NCI-H69 (cell line): ENCODE results near the gene MLYCD.
"Not testable (repeated sequence)": the region's sequence is repeated elsewhere in the genome, so short reads cannot be mapped to it uniquely, and the experiment has no call there.

Experiments
- DNase-seq: peaks from one replicate; lab custom pipeline; 2025; lab: John Stamatoyannopoulos, UW

MLYCD gene

GRCh38 chr16:83941546-83941945 is 42.6 kb downstream of the MLYCD start:
- DNase-seq, result not testable (repeated sequence)

DNA sequence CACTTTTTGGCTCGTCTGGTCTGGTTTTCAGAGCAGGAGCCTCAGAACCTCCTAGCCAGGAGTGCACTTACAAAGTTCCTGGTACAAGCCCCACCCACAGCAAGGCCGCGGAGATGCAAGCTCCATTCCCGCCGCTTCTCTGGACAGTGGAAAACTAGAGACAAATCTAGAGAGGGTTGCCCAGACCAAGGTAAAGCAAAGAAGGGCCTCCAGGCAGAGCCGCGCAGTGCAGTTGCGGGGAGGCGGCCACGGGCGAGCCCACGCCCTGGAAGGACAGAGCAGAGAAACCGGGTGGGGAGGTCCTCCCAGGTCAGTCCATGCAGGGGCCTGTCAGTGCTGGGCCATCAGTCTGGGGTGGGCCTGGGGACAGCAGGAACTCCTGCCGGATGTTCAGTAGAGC is 43.2 kb downstream of the MLYCD start:
- no peak for DNase-seq

DNA sequence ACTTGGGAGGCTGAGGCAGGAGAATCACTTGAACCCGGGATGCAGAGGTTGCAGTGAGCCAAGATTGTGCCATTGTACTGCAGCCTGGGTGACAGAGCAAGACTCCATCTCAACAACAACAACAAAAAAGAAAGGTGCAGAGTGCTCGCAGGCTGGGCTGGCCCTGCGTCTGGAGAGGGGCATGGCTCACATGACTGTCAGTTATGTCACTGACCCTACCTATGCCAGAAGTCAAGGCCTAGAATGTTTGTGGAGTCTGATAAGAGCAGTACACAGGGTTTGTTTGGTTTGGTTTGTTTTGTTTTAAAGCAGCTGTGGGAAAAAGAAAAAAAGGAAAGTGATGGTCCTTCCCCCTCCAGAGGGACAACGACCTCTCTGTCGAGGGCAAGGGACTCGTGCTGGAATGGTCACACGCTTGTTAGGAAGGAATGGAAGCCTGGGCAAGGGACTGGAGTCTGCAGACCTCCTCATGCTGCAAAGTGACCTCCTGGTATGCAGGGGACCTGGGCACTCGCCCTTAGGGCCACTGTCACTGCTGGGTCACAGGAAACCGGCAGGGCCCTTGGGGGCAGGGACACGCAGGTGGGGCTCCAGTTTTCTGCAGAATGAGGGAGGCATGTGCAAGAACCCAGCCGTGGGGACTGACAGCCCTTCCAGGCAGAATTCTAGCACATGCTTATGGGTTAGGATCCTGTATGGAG is 44.0 kb downstream of the MLYCD start:
- DNase-seq, result no peak

DNA sequence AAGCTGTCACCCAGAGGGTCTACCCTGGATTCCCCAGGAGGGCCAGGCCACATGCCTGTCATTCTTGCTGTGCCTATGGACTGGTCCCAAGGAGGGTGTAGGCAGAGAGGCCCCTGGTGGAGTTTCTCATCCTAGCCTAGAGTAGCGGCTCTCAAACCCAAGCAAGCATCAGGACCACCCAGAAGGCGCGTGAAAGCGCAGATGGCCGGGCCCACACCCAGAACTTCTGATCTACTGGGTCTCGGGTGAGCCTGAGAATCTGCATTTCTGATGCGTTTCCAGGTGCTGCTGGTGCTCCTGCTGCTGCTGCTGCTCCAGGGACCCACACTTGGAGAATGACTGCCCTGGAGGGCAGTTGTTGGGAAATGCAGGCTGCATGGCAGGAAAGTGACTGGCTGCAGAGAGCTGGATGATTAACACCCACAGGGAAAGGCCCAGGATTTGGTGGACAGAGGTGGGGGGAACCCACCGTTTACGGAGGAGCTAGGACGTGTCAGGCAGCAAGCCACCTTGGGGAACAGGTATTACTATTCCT is 44.7 kb downstream of the MLYCD start:
- DNase-seq, result no peak

- DNase-seq, result no peak
Measured at GRCh38 chr16:83945587-83945986, 46.7 kb downstream of the MLYCD start.

GRCh38 chr16:83946154-83946780 is 47.4 kb downstream of the MLYCD start:
- DNase-seq, result no peak

- no peak for DNase-seq
Measured at GRCh38 chr16:83946781-83947566, 48.1 kb downstream of the MLYCD start.

- no peak for DNase-seq
Measured at GRCh38 chr16:83947642-83948234, 48.8 kb downstream of the MLYCD start.

DNA sequence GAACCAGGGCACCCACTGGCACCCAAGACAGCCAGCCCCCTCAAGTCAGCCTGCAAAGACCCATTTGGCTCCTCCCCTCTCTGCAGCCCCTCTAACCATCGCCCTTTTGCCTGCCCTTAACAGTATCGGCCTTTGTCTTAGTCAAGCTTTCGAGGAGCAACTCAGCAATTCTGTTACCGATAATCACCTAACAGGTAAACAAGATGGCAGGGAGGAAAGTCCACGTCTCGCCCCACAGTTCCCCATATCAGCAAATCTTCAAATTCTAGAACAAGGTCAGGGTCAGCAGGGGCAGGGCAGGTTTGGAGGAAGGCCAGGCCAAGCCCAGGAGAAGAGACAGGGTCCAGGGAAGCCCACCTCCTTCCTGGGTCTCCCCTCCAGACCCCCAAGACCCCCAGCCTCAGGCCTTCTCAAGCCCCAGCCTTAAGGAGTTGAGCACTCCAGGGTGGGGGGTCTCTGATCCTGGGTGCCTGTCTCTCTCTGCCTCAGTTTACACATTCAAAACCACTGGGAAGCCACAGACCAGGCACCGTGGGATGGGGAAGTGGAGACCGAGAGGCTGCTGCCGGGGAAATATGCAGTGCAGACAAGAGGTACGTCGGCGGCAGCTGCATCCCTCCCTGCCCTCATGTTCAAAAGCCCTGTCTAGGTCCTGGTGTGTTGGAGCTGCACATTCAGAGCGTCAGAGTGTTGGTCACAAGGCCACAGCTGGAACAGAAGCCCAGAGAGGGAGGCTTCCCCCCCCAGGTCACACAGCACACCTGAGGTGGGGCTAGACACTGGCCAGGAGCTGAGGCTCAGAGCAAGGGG is 50.2 kb downstream of the MLYCD start:
- no peak for DNase-seq

GRCh38 chr16:83949724-83950001 is 50.7 kb downstream of the MLYCD start:
- DNase-seq, result no peak

DNA sequence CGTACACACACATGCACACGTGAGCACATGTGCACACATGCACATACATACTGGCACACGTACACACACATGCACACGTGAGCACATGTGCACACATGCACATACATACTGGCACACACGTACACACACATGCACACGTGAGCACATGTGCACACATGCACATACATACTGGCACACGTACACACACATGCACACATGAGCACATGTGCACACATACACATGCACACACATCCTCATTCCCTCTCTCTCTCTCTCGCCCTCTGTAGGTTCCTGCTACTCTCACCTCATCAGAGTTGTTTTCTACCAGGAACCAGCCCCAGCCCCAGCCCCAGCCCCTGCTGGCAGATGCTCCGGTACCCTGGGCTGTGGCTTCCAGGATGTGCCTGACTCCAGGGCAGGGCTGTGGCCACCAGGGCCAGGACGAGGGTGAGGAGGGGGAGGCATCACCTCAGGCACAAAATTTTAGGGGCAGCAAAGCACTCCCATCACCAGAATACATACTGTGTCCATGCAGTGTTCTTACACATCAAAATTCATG is 52.0 kb downstream of the MLYCD start:
- DNase-seq, result not testable (repeated sequence)

- peak; percentile 18 for DNase-seq
Measured at GRCh38 chr16:83951544-83951943, 52.6 kb downstream of the MLYCD start.

- no peak for DNase-seq
Measured at GRCh38 chr16:83952587-83952939, 53.6 kb downstream of the MLYCD start.

- DNase-seq, result peak; percentile 76
Measured at GRCh38 chr16:83952940-83953795, 54.3 kb downstream of the MLYCD start, which contains the start of gene OSGIN1. Gene OSGIN1, plus strand, starts transcription at chr16:83953240. Its CDS starts 4,432 bp downstream, at chr16:83957672.

DNA sequence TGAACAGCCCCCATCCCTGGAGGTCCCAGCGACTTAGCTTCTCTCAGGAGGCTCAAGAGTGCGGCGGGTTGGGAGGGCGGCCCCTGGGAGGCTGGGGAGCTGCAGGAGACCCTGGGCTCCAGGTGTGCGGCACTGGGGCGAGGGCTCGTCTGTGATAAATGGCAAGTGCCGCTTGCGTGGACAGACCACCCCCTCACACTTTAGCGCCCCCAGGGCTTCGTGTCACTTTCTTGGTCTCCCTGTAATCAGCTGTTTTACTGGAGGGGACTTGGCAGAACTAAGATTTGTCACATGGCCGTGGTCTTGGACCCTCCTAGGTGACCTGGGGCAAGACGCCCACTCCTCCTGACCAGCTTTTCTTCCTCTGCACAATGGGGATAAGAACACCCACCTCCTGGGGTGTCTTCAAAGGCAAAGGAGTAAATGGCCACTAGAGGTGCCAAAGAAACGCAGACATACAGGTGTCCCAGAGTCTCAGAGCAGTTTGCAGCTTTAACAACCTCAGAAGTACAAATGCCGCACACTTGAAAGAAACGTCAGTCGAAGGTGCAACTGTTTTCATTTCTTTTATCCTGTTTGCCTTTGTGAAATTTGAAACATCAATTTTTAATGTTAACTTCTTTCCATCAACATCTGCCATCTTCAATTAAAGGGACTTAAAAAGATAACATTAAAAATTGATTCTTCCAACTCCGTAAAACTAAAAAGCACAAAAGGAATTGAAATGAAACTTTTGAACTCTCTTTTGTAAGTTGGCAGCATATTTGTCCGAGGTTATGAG is 55.1 kb downstream of the MLYCD start:
- DNase-seq, result peak; percentile 60

DNA sequence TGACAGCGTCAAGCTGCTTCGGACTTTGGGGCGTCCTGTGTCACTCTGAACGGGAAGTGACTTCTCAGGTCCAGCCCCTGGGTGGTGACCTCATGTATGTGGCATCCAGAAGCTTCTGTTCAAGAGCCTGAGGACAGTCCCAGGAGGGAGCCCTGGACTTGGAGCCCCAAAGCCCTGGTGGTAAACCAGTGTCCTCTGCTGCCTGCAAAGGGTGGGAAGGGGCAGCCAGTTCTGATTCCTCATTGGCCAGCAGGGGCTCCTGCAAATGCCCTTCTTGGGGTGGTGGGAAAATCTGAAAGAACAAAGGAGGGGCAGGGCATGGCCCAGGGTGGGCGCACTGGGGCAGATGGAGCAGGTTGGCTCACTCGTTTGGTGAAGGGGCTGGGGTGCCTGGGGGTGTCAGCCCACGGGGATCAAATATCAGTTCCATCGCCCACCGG is 55.7 kb downstream of the MLYCD start:
- no peak for DNase-seq

DNA sequence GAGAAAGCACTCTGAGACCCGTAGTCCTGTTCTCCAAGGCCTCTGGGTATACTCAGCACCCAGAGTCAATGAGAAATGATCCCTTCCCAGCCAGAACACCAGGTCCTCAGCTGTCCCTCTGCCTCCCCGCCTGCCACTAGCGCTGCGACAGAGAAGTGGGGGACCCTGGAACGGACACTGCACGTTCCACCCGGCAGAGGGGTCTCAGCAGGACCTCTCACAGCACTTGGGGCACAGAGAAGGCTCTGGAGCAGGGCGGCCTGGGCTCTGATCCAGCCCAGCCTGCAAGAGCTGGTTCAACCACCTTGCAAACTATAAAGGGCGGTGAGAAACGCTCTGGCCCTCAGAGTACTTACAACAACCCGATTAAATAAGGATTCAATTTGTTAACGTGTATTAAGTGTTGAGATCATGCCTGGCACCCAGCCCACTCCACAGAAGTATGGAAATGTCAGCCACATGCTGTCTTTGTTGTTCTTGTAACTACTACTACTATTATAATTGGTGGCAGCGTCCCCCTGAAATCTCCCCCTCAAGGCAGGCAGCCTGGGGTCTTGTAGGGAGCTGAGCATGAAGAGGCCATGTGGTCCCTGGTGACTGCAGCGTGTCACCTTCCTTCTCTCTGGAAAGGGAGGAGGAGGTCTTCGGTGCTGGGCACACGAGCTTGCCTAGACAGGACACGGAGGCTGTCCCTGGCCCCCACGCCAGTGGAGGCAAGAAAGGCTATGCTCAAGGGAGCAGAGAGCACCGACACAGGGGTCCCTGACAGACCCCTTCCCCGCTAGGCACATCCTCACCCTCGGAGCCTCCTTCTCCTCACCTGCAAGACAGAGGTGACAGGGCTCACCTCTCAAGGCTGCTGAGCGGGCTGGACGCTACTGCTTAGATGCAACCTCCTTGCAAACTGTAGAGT is 56.6 kb downstream of the MLYCD start:
- DNase-seq, result peak; percentile 20
